Osteocyte (in vitro differentiated cells): ENCODE data around the gene ZCCHC4. TPM values are rescaled to one million over a fixed set of nuclear protein-coding genes. Genes with fewer than 3 reads are reported as not detected.

Source experiments
- DNase-seq: peaks from one replicate; pipeline ENCODE4 v3.0.0; 2021; ENCODE audit warnings: mixed read lengths; ENCODE audit not compliant: unreplicated experiment; ENCODE audit errors: extremely low spot score
- H3K27ac Mint-ChIP-seq: one replicate; pipeline ENCODE4 v1.8.0; 2021; ENCODE audit warnings: mild to moderate bottlenecking, mixed read lengths; ENCODE audit not compliant: unreplicated experiment
- H3K27me3 Mint-ChIP-seq: one replicate; pipeline ENCODE4 v1.8.0; 2021; ENCODE audit warnings: mixed read lengths; ENCODE audit not compliant: unreplicated experiment
- H3K36me3 Mint-ChIP-seq: one replicate; pipeline ENCODE4 v1.8.0; 2021; ENCODE audit warnings: mixed read lengths; ENCODE audit not compliant: unreplicated experiment
- H3K4me1 Mint-ChIP-seq: one replicate; pipeline ENCODE4 v1.8.0; 2021; ENCODE audit warnings: mixed read lengths; ENCODE audit not compliant: unreplicated experiment
- H3K4me3 Mint-ChIP-seq: one replicate; pipeline ENCODE4 v1.8.0; 2021; ENCODE audit warnings: mild to moderate bottlenecking, moderate library complexity, mixed read lengths; ENCODE audit not compliant: unreplicated experiment
- H3K9me3 Mint-ChIP-seq: one replicate; pipeline ENCODE4 v1.8.0; 2021; ENCODE audit warnings: mixed read lengths; ENCODE audit not compliant: unreplicated experiment
- CTCF ChIP-seq: fragments of 200-600 bp; sonication (generic); IDR thresholded peaks from 2 replicates; pipeline ENCODE4 v1.5.0; 2021; ENCODE audit warnings: antibody characterized with exemption, mild to moderate bottlenecking, moderate library complexity
- total RNA-seq: library from RNA; stranded (reverse); gene quantifications from 2 replicates; pipeline ENCODE4 v1.2.1, GENCODE V29; 2021

ZCCHC4 gene
- total RNA-seq, 1 donor from 2014 or later = 9.4 TPM

GRCh38 chr4:25386926-25387325 lies 74.4 kb downstream of the ZCCHC4 start:
- no peak for DNase-seq
- no peak overlapping the region for H3K4me3 Mint-ChIP-seq
- no peak for TF ChIP-seq CTCF
- no peaks in the 10 kb centered on the region for H3K4me1 Mint-ChIP-seq
- H3K27me3 Mint-ChIP-seq = no peaks in the 10 kb centered on the region
- no peaks in the 10 kb centered on the region for H3K9me3 Mint-ChIP-seq
- peaks cover 52% of the 10 kb centered on the region for H3K36me3 Mint-ChIP-seq
- H3K27ac Mint-ChIP-seq = no peak overlapping the region

GRCh38 chr4:25397305-25397704 lies 84.7 kb downstream of the ZCCHC4 start:
- H3K4me1 Mint-ChIP-seq = peaks cover 14% of the 10 kb centered on the region
- H3K27me3 Mint-ChIP-seq = no peaks in the 10 kb centered on the region
- peaks cover 65% of the 10 kb centered on the region for H3K36me3 Mint-ChIP-seq

GRCh38 chr4:25399510-25399909 lies 86.9 kb downstream of the ZCCHC4 start:
- Mint-ChIP-seq H3K27me3 (no peaks in the 10 kb centered on the region), H3K9me3 (peaks cover 11% of the 10 kb centered on the region), H3K4me3 (no peak overlapping the region), H3K4me1 (peaks cover 14% of the 10 kb centered on the region), H3K36me3 (peaks cover 62% of the 10 kb centered on the region), H3K27ac (no peak overlapping the region)
- no peak for TF ChIP-seq CTCF
- no peak for DNase-seq

More at GRCh38 chr4:25397305-25397704, 84.7 kb downstream of the ZCCHC4 start:
- no peak for DNase-seq
- no peak for TF ChIP-seq CTCF
- Mint-ChIP-seq H3K4me3 (no peak overlapping the region), H3K27ac (no peak overlapping the region), H3K9me3 (peaks cover 11% of the 10 kb centered on the region)

GRCh38 chr4:25401066-25401465 lies 88.5 kb downstream of the ZCCHC4 start:
- Mint-ChIP-seq H3K9me3 (peaks cover 11% of the 10 kb centered on the region), H3K36me3 (peaks cover 56% of the 10 kb centered on the region), H3K4me1 (peaks cover 14% of the 10 kb centered on the region), H3K4me3 (no peak overlapping the region), H3K27ac (no peak overlapping the region), H3K27me3 (no peaks in the 10 kb centered on the region)
- no peak for DNase-seq
- TF ChIP-seq CTCF = no peak

GRCh38 chr4:25402521-25402920 lies 89.9 kb downstream of the ZCCHC4 start:
- H3K27me3 Mint-ChIP-seq = no peaks in the 10 kb centered on the region
- no peak overlapping the region for H3K4me3 Mint-ChIP-seq
- TF ChIP-seq CTCF = no peak
- DNase-seq = no peak
- peaks cover 14% of the 10 kb centered on the region for H3K4me1 Mint-ChIP-seq
- peaks cover 44% of the 10 kb centered on the region for H3K36me3 Mint-ChIP-seq
- H3K9me3 Mint-ChIP-seq = peaks cover under 1% of the 10 kb centered on the region
- H3K27ac Mint-ChIP-seq = no peak overlapping the region
